Measurements from ENCODE around the gene CTXN3. TPM values are rescaled to one million over a fixed set of nuclear protein-coding genes. Genes with fewer than 3 reads are reported as not detected.

The CTXN3 gene
- total RNA-seq, 1 donor from 2014 or later = not detected

GRCh38 chr5:127602896-127603844, 45.7 kb upstream of the CTXN3 start:
- Histone ChIP-seq H3K4me3 (ENCODE audit: low read depth, low read length) (no peak overlapping the region), H3K27me3 (ENCODE audit: control insufficient read depth, insufficient read depth, low read length) (peaks cover 2% of the 10 kb centered on the region), H3K36me3 (ENCODE audit: control insufficient read depth, insufficient read depth, low read length) (no peaks in the 10 kb centered on the region)
- DNase-seq (ENCODE audit: low read depth) (no peak), FAIRE-seq (no peak)
- no peak for TF ChIP-seq CTCF (IDR thresholded peaks at IDR 0.05; ENCODE audit: insufficient read depth, low read length, severe bottlenecking)

- no peak for TF ChIP-seq CTCF (IDR thresholded peaks at IDR 0.05; ENCODE audit: insufficient read depth, low read length, severe bottlenecking)
- DNase-seq (ENCODE audit: low read depth) (no peak), FAIRE-seq (no peak)
Observed at GRCh38 chr5:127608077-127608660, 40.7 kb upstream of the CTXN3 start.

GRCh38 chr5:127609011-127609410, 39.9 kb upstream of the CTXN3 start:
- Histone ChIP-seq H3K36me3 (ENCODE audit: control insufficient read depth, insufficient read depth, low read length) (no peaks in the 10 kb centered on the region), H3K27me3 (ENCODE audit: control insufficient read depth, insufficient read depth, low read length) (no peaks in the 10 kb centered on the region), H3K4me3 (ENCODE audit: low read depth, low read length) (no peak overlapping the region)
- DNase-seq (ENCODE audit: low read depth) (no peak), FAIRE-seq (no peak)
- TF ChIP-seq CTCF (IDR thresholded peaks at IDR 0.05; ENCODE audit: insufficient read depth, low read length, severe bottlenecking) = no peak

More at GRCh38 chr5:127608077-127608660, 40.7 kb upstream of the CTXN3 start:
- H3K36me3 ChIP-seq (ENCODE audit: control insufficient read depth, insufficient read depth, low read length) = no peaks in the 10 kb centered on the region
- no peaks in the 10 kb centered on the region for H3K27me3 ChIP-seq (ENCODE audit: control insufficient read depth, insufficient read depth, low read length)
- H3K4me3 ChIP-seq (ENCODE audit: low read depth, low read length) = no peak overlapping the region

- DNase-seq (ENCODE audit: low read depth) (no peak), FAIRE-seq (no peak)
- Histone ChIP-seq H3K36me3 (ENCODE audit: control insufficient read depth, insufficient read depth, low read length) (no peaks in the 10 kb centered on the region), H3K4me3 (ENCODE audit: low read depth, low read length) (no peak overlapping the region), H3K27me3 (ENCODE audit: control insufficient read depth, insufficient read depth, low read length) (no peaks in the 10 kb centered on the region)
- TF ChIP-seq CTCF (IDR thresholded peaks at IDR 0.05; ENCODE audit: insufficient read depth, low read length, severe bottlenecking) = no peak
Observed at GRCh38 chr5:127609957-127610356, 38.9 kb upstream of the CTXN3 start.

- no peaks in the 10 kb centered on the region for H3K27me3 ChIP-seq (ENCODE audit: control insufficient read depth, insufficient read depth, low read length)
- DNase-seq (ENCODE audit: low read depth) = peak; percentile 32
- no peak overlapping the region for H3K4me3 ChIP-seq (ENCODE audit: low read depth, low read length)
- TF ChIP-seq CTCF (IDR thresholded peaks at IDR 0.05; ENCODE audit: insufficient read depth, low read length, severe bottlenecking) = no peak
- H3K36me3 ChIP-seq (ENCODE audit: control insufficient read depth, insufficient read depth, low read length) = no peaks in the 10 kb centered on the region
- FAIRE-seq = peak; percentile 18
Observed at GRCh38 chr5:127612441-127613141, 36.3 kb upstream of the CTXN3 start.

Measured in bronchial epithelial cell (primary cell).